NCI-H128 (cell line): ENCODE data around the gene CFAP221.

Source experiments
- DNase-seq: peaks from one replicate; lab custom pipeline; 2025; ENCODE audit not compliant: unreplicated experiment; lab: John Stamatoyannopoulos, UW

Gene CFAP221

GRCh38 chr2:119696005-119696404 is 151.8 kb downstream of the CFAP221 start:
- DNase-seq = no peak

DNA sequence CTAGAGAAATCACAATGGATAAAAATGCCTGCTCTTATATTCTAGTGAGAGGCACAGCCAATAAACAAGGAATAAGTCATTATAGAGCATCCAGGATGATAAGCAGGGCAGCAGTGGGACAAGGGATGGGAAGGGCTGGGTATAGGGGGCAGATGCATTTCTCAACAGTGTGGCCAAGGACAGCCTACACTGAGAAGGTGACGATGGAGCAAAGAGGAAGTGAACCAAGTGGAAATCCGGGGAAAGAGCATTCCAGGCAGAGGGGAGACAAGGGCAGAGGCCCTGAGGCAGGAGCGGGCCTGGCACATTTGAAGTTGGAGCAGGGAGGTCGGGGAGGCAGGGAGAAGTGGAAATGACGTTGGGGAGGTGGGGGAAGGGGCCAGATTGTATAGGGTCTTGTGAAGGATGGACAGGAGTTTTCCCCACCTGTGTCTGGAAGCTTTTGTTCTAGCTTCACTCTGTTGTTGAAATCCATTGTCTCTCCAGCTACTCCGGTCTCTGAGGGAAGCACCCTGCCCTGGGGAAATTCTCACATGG is 152.3 kb downstream of the CFAP221 start:
- no peak for DNase-seq

DNA sequence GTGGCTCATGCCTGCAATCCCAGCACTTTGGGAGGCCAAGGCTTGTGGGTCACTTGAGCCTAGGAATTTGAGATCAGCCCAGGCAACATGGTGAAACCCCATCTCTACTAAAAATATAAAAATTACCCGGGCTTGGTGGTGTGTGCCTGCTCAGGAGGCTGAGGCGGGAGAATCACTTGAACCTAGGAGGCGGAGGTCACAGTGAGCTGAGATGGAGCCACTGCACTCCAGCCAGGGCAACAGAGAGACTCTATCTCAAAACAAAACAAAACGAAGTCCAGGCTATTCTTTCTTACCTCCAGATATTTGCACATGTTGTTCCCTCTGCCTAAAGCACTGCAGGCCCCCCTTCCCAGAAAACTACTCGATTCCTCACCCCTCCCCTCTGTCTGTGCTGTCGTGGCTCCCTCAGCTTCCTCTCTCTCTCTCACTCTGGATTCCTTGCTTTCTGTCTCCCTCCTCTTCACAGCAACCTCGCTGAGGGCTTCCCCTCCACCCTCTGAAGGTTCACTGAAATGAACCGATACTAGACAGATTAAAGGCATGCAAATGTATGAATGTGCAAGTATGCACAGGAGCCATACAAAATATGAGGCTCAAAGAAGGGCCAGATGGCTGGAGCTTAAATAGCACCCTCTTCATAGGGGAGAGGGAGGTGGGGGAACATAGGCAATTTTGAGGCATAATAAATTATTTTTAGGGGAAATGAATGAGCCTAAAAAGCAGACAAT is 153.2 kb downstream of the CFAP221 start:
- no peak for DNase-seq

DNA sequence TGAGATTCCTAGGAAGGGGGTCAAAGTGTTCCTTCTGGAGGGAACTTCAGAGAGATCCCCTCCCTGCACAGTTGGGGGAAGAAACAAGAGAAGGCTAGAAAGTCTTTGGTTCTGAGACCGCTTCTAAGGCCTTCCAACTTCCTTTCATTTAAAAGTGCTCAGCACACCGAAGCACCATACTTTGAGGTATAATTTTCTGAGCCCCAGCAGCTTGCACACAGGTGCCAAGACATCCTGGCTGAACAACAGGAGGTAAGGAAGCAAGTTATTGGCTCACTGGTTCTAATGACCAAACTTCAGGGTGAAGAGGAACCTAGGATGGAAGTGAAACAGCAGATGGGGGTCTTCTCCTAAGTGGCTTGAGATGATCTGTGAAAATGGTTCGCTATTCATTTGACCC is 154.0 kb downstream of the CFAP221 start:
- no peak for DNase-seq

GRCh38 chr2:119699016-119699606 is 154.9 kb downstream of the CFAP221 start:
- DNase-seq = no peak

DNA sequence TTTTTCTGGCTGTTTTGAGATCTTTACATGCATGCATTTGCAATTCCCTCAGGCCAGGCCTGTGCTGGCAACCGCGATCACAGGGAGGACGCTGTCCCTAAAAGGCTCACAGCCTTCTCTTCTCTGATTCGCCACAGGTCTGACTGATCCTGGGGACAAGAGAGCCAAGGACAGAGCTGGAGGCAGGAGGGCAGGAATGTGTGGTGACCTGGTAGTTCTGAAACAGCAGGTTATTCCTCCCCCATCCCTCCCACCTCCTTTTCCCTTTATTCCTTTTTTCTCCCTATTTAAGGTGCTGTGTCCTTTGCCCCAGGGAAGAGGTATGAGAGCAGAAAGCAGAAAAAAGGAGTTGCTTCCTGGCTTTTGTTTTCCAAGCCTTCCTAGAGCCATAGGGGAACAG is 156.6 kb downstream of the CFAP221 start:
- DNase-seq = no peak

DNA sequence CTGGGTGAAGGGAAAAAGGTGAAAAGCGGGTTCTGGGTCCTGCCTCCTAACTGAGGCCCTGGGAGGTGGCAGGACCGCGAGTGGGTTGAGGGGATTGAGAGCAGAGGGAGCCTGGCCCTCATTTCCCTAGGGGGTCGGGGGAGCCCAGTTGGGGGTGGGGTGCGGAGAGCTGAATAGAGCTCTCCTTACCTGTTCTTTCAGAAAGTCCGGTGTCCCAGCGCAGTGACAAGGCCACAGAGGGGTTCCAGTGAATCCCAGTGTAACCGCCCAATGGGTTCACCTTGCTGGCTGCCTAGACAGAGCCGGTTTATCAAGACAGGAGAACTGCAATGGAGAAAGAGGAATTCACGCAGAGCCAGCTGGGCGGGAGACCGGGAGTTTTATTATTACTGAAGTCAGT is 157.1 kb downstream of the CFAP221 start:
- DNase-seq = no peak

DNA sequence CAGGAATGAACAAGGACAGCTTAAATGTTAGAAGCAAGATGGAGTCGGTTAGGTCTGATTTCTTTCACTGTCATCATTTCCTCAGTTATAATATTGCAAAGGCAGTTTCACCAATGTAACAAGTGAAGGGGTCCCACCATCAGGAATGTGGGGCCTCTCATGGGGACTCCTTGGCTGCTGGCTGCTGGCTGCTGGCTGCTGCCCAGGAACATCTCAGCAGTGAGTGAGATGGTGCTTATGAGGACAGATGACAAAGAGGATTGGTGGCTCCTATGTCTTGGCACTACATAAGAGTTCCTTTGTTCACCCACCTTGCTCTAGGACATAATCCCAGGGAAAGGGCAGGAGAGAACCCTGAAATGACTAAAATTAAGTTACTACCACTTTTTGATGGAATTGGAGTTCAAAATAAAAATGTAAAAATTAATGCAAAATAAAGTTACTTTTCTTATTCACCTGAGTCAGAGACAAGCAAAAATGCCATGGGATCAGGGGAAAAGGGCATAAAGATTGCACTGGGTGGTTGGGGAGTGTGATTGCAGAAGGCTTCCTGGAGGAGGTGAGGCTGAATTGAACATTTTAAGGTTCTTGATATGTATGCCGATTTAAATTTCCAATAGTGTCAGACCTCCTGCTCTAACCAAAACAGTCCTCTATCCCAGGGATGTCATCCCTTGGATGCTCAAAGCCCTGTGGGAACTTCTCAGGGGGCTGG is 158.1 kb downstream of the CFAP221 start:
- DNase-seq = no peak

DNA sequence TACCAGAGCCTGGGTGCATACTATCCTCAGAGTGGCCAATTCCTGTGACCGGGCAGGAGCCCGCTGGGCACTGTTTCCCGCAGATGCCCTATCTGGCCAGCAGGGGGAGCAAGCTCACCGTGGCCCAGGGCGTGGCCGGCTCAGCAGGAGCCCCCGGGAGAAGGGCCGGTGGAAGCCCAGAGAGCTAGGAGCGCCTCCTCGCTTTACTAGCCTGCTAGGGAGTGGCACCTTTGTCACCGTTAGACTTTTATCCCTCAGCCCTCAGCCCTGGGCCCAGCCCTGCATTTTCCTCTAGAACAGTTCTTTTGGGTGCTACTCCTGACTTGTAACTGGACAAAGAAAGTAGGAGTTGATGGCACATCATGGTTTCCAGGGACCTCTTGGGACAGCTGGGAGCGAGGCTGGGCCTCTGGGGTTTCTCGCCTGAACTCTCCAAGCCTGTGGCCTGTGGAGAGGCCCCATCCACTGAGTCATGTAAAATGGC is 158.7 kb downstream of the CFAP221 start:
- DNase-seq = no peak

DNA sequence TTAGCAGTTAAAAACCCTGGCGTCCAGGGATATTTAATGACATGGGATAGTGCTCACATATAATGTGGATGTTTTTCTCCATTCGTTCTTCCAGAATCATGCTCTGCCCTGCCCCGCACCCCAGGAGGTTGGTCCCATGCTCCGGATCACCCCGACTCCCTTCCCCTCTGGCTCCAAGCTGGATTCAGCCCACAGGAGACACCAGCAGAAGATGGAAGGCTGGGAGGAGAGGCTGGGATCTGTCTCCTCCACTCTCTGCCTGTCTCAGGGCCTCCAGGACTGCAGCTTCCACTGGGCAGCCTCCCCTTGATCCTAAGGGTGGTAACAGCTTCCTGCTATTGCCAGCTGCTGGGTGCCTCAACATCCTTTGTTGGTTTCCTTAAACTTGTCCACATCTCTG is 159.3 kb downstream of the CFAP221 start:
- DNase-seq = no peak

- DNase-seq = no peak
Observed at GRCh38 chr2:119704670-119705120, 160.4 kb downstream of the CFAP221 start.

DNA sequence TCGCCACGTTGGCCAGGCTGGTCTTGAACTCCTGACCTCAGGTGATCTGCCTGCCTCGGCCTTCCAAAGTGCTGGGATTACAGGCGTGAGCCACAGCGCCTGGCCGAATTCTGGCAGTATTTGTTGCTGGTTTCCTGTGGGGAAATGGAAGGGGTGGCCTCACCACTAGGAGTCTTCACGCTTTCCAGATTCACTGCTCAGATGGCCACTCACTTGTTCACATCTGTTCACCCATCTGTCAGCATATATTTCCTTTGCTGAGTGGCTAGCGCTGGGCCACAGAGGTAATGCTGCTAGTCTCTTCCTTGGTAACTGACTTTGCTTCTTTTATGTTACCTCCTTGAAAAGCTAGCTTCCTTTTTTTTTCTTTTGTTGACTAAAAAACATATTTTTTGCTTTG is 162.0 kb downstream of the CFAP221 start:
- DNase-seq = no peak
